CD4-positive, alpha-beta T cell treated with Interleukin-15 for 1 hour (primary cell): ENCODE results near the gene TMCC1.
"Not testable (repeated sequence)": the region's sequence is repeated elsewhere in the genome, so short reads cannot be mapped to it uniquely, and the experiment has no call there.

Experiments
- DNase-seq: peaks from one replicate; pipeline ENCODE4 v3.0.0-alpha.2; 2020

TMCC1 gene

DNA sequence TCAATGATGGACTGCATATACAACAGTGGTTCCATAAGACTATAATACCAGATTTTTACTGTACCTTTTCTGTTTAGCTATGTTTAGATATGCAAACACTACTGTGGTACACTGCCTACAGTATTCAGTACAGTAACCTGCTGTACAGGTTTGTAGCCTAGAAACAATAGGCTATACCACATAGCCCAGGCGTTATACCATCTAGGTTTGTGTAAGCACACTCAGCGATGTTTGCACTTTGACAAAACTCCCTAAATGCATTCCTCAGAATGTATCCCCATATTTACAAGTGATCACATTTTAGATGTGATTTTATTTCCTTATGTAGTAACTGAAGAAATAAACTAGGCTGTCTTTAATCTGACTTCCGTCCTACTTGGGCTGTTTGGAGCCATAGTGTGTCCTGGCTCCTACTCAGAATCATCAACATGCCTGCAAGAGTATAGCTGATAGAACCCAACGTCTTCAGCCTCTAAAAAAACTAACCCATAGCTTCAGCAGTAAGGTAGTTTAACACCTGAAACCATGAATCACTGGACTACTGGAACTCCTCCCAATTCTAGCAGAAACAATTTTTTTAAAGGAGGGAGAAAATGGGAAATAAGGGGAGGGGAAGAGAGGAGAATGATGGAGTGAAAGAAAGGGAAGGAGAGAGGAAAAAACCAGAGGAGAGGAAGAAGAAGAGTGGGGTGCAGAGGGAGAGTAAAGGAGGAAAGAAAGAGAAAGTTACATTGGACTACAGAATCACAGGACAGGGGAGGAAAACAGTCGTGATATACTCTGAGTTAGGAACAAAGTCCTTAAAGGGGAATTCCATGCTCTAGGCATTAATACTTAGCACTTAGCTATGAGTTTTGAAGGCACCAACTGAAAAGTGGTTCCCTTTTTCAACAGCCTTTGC is 219.4 kb downstream of the TMCC1 start:
- no peak for DNase-seq

DNA sequence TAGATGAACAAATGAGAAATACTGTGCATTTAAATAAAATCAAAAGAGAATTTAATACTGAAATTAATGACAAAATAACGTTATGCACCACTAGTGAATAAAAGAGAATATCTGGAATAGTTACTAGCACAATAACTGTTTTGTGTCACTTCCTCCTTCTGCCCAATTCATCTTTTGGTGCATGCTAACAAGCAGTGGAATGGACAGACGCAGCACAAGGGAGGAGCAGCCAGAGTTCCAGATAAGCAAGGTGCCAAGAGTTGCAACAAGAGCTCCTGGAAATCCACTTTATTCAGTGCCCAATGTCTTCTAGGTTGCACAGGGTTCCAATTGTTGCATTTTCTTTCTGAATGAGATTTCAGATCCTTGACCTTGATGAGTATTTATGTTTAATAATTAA is 220.5 kb downstream of the TMCC1 start:
- DNase-seq, result no peak

GRCh38 chr3:129672412-129672811 is 221.1 kb downstream of the TMCC1 start:
- no peak for DNase-seq

GRCh38 chr3:129665024-129665768 is 228.3 kb downstream of the TMCC1 start:
- DNase-seq, result no peak

DNA sequence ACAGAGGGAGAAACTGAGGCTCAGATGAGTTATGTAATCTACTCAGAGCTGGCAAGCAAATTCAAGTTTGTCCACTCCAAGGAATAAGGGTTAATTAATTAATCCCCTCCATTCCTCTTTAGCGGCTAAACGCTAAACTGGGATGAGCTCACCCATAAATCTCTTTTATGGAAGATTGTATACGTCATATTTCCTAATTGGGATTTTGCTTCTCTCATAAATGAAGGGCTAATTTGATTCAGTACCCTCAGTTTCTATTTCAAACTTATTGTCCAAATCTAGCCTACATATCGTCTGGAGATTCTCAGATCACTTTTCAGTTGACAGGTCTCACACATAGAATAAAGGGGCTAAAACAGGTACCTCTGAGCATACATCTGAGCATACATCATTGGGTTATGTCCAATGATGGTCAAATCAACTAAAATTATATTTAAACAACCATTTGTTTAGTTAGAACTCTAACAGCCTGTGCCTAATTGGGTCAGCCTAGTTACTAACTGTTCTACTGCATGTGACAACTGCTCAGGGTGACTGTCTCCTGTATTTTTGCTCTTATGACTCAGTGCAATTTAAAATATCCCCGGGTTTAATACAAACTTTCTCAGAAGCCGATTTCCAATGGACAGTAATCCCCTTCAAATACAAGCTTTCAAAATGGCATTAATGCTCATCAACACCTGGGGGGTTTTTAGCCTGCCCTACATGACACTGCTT is 229.4 kb downstream of the TMCC1 start:
- DNase-seq, result no peak

DNA sequence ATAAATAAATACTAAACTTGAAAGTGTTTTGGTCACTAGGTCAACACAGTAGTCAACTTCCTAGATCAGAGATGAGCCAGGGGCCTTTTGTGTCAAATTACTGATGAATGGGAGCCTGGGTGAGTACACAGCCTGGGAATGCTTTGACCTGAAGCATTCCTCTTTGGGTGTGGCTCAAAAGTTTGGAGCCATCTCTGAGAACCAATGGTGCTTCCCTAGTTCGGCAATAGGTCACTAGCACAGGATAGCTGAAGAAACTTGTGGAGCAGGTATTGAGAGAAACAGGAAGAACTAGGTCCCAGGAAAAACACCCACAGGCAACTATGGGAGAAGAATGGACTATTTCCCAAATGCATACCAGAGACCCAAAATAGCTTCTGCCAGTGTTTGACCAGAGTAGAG is 230.5 kb downstream of the TMCC1 start:
- no peak for DNase-seq

DNA sequence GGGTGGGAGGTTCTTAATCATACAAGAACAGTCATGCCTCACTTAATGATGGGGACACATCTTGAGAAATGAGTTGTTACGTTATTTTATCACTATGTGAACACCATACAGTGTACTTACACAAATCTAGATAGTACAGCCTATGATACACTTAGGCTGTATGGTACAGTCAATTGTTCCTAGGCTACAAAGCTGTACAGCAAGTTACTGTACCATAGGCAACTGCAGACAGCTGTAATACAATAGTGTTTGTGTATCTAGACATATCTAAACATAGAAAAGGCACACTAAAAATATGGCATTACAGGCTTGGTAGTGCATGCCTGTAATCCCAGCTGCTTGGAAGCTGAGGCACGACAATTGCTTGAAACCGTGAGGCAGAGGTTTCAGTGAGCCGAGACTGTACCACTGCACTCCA is 231.3 kb downstream of the TMCC1 start:
- DNase-seq, result no peak

DNA sequence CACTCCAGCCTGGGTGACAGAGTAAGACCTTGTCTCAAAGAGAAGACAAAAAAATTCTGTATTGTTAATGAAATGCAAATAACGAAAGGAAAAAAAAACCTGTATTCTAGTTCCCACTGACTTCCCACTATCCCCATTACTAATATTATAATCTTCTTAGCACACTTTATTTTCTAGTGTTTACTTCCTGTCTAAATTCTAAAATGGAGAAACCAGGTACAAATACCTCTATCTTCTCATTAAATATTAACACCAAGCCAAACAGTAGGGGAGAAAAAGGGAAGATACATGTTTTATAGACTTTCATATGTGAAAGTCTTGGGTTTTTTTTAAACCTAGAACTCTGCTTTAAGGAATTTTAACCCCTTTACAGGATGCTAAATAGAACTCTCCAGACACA is 231.7 kb downstream of the TMCC1 start:
- DNase-seq, result no peak

DNA sequence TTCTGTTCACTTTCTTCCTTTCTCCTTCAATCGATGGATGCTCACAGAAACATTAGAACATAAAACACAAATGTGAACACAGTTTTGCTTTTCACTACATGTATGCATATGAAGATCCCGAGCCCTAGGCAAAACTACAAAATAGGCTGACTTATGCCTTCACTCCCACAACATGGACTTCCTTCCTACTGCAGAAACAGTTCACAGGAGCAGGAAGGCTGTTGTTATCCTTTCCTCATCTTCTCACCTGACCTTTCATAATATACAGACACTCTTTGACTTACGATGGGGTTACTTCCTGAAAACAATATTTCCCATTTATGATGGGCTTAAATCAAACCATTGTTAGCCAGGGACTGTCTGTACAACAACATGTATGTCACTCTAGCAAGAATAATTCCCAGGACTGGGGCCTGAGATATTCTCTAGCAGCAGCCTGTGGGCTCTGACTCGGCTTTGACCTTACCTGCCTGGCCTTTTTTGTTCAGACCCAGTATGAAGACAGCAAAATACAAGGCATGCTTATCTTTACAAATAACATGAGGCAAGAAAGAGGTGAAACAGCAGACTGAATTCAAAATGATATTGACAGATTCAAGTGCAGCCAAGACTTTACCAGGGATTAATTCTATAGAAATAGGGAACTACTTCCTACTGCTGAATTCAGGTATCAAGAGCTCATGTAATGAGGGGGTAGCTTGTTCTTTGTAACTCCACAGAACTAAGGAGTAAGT is 235.2 kb downstream of the TMCC1 start:
- no peak for DNase-seq

GRCh38 chr3:129657261-129658046 is 236.1 kb downstream of the TMCC1 start:
- no peak for DNase-seq

DNA sequence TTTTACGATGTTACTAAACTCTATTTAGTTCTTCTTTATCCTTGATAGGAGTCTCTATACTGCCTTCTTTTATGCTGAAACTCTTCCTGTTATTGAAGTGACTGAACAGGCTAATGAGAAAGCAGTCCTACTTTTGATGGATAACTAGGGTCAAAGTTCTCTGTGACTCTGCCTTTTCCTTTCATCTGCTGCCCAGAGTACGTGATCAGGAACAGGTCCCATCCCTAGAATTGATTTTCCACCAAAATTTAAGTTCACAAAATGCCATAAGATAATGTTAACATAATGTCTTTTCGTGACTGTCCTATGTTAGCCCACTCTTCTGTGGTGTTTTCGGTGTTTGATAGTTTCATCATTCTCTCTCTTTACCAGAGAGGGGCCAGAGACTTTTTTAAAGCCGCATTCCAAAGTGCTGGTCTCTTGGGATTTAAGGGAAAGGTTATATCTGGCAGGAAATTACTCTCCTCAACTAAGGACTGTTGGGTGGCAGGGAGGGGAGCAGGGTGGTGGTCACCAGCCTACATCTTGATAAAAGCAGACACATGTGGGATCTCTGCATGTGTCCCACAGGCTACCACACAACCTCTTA is 236.8 kb downstream of the TMCC1 start:
- DNase-seq, result no peak

GRCh38 chr3:129655291-129655700 is 238.2 kb downstream of the TMCC1 start:
- DNase-seq, result no peak

DNA sequence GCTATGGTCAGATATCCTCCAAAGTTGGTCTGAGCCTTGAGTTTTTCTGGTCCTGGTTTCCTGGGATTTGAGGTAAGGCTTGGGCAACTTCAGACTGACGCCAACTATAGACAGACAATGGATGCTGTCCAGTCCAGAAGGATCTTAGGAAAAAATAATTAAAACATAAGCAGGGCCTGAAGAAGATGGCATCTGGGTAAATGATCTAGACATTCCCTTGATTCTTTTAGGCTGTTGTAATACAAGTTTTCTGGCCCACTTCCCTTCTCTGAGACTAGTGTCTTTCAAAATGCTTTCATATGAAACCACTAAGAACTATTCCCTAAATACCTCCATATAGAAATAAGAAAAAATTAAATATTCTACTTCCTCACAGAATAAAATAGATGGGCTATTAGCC is 239.4 kb downstream of the TMCC1 start:
- no peak for DNase-seq

DNA sequence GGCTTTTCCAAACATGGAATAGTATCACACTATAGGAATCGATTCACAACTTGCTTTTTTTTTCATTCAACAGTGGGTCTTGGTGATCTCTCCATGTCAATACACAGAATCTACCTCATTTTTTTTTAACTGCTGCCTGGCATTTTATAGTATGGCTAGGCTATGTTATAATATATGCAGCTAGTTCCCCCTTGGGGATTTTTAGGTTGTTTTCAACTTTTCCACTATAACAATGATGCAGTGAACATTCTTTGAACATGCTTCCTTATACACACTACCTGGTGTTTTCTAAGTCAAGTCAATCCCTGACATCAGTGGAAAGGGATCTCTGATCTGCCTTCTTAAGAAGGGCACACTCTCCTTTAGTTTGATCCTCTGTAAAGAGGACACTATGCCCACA is 240.5 kb downstream of the TMCC1 start:
- no peak for DNase-seq

DNA sequence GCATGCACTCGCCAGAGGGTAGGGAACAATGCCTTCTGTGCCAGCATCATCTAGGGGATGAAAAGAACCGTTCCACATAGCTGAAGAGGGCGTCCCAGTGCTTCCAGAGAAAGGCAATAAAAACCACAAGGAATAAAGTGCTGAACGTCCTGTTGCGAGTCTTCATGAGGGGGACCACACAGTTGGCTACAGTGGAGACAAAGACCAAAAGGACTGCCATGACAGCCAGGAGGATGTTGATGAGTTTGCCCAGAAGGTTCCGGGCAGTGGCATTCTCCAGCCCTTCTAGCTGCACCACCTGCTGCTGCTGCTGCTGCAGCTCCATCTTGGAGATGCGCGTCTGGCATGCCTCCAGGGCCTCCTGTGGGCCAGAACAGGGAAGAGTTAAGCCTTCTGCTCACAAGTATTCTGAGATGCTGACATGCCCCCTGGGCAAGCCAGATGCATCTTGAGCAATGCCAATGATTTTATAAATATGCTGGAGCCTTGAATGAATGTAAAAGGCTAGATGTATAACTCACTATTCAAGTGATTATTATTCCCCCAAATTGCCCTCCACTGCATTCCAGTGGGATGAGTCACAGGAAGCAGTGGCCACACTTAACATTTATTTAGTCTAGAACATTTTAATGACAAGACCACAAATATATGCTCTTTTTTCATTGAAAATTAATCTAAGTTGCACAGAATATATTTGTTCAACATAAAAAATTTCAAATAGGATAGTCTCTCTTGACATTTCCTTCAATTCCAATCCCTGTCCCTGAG is 241.9 kb downstream of the TMCC1 start:
- no peak for DNase-seq

- DNase-seq, result peak; percentile 58
These were observed 243.1 kb downstream of the TMCC1 start for GRCh38 chr3:129650256-129650872.

GRCh38 chr3:129648391-129648790 is 245.1 kb downstream of the TMCC1 start:
- DNase-seq, result no peak

GRCh38 chr3:129645286-129645685 is 248.2 kb downstream of the TMCC1 start:
- no peak for DNase-seq

GRCh38 chr3:129644836-129645235 is 248.7 kb downstream of the TMCC1 start:
- DNase-seq, result no peak

GRCh38 chr3:129641567-129642260 is 251.8 kb downstream of the TMCC1 start:
- DNase-seq, result not testable (repeated sequence)
